ENCODE data around the gene MLH1. TPM values are rescaled to one million over a fixed set of nuclear protein-coding genes. Genes with fewer than 3 reads are reported as not detected.

MLH1 gene
- total RNA-seq, 1 donor from 2014 or later, result 26.3 TPM

GRCh38 chr3:37056826-37057225, 63.5 kb downstream of the MLH1 start:
- Histone ChIP-seq H3K36me3 (peaks cover 77% of the 10 kb centered on the region), H3K4me3 (no peak overlapping the region), H3K27ac (no peak overlapping the region), H3K27me3 (ENCODE audit: low read depth) (no peaks in the 10 kb centered on the region), H3K9me3 (no peaks in the 10 kb centered on the region), H3K4me1 (peaks cover 20% of the 10 kb centered on the region)
- no peak for TF ChIP-seq CTCF (IDR thresholded peaks at IDR 0.05)
- intact Hi-C loops (cut with DNase I), result no loop called here
- no peak for DNase-seq
- no peak for ATAC-seq

DNA sequence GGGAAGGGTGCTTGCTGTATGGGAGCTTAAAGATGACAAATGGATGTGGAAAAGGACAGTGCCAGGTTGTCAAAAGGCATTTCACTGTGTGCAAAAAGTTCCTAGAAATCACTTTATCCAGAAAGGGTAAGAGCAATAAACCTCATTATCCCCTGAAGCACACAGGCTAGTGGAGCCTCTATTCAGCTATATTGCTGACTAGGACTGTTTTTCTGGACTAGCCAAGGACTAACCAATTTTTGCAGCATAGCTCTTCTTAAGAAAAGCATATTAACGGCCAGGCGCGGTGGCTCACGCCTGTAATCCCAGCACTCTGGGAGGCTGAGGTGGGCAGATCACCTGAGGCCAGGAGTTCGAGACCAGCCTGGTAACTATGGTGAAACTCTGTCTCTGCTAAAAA, 64.8 kb downstream of the MLH1 start:
- no peaks in the 10 kb centered on the region for H3K27me3 ChIP-seq (ENCODE audit: low read depth)
- TF ChIP-seq CTCF (IDR thresholded peaks at IDR 0.05), result no peak
- no peak overlapping the region for H3K27ac ChIP-seq
- no peak for DNase-seq
- peaks cover 17% of the 10 kb centered on the region for H3K4me1 ChIP-seq
- ATAC-seq, result no peak
- peaks cover 73% of the 10 kb centered on the region for H3K36me3 ChIP-seq
- intact Hi-C loops (cut with DNase I), result no loop called here
- no peaks in the 10 kb centered on the region for H3K9me3 ChIP-seq
- H3K4me3 ChIP-seq, result no peak overlapping the region

- no peak overlapping the region for H3K4me3 ChIP-seq
- peaks cover 56% of the 10 kb centered on the region for H3K36me3 ChIP-seq
Observed at GRCh38 chr3:37064747-37065146, 71.4 kb downstream of the MLH1 start.

DNA sequence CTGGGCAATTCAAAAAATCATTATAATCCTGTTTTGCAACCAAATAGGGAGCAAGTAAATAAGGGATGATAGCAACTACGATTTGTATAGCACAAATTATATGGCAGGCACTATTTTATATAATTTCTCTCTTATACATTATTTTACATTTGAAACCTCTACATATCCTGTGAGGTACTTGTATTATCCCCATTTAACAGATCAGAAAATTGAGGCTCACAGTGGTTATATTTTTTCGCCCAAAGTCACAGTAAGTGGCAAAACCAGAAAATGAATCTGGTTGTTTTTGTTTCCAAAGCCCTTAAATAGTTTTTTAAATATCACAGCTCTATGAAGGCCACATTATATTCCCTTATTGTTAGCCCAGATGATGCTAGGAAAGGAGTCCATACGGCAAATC, 74.3 kb downstream of the MLH1 start:
- Histone ChIP-seq H3K4me1 (peaks cover 3% of the 10 kb centered on the region), H3K4me3 (no peak overlapping the region), H3K36me3 (peaks cover 59% of the 10 kb centered on the region), H3K27ac (no peak overlapping the region), H3K9me3 (no peaks in the 10 kb centered on the region), H3K27me3 (ENCODE audit: low read depth) (no peaks in the 10 kb centered on the region)
- no peak for TF ChIP-seq CTCF (IDR thresholded peaks at IDR 0.05)
- intact Hi-C loops (cut with DNase I), result no loop called here
- DNase-seq (no peak), ATAC-seq (no peak)

More at GRCh38 chr3:37064747-37065146, 71.4 kb downstream of the MLH1 start:
- Histone ChIP-seq H3K4me1 (no peaks in the 10 kb centered on the region), H3K9me3 (no peaks in the 10 kb centered on the region), H3K27ac (no peak overlapping the region), H3K27me3 (ENCODE audit: low read depth) (no peaks in the 10 kb centered on the region)
- DNase-seq (no peak), ATAC-seq (no peak)
- intact Hi-C loops (cut with DNase I), result no loop called here
- no peak for TF ChIP-seq CTCF (IDR thresholded peaks at IDR 0.05)

DNA sequence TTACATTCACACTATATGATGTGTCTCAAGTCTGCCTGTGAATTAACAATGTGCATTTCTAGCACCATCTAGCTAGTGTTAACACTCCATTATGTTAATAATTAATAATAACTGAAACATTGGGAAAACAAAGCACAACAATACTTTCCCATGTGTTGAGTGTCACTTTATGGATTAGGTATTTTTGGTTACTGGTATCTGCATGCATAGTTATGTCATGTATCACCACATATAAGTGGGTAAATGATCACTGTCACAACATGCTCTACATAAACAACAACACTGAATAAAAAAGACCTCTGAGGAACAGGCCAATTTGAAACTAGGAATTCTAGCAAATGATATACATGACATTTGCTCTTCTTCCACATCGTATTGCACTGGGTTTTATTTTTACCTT, 74.7 kb downstream of the MLH1 start:
- no peak for TF ChIP-seq CTCF (IDR thresholded peaks at IDR 0.05)
- ATAC-seq, result no peak
- intact Hi-C loops (cut with DNase I), result no loop called here
- Histone ChIP-seq H3K4me1 (peaks cover 7% of the 10 kb centered on the region), H3K9me3 (no peaks in the 10 kb centered on the region), H3K4me3 (no peak overlapping the region), H3K27me3 (ENCODE audit: low read depth) (no peaks in the 10 kb centered on the region), H3K36me3 (peaks cover 54% of the 10 kb centered on the region), H3K27ac (no peak overlapping the region)
- DNase-seq, result no peak

DNA sequence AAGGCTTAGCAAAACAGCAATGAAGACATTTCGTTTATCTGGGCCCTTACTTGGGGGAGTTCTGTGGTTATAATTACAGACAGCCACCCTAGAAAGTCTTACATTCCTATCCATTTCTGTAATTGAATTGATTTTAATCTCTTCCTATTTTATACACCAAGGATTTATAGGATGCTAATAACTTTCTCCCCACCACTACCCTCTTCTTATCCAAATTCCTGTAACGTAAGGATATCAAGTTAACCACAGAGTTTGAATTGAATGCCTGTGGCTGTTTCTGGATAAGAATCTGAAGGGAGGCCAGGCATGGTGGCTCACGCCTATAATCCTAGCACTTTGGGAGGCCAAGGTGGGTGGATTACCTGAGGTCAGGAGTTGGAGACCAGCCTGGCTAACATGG, 78.6 kb downstream of the MLH1 start:
- ATAC-seq (no peak), DNase-seq (no peak)
- H3K4me3 ChIP-seq, result no peak overlapping the region
- peaks cover 33% of the 10 kb centered on the region for H3K36me3 ChIP-seq
- TF ChIP-seq CTCF (IDR thresholded peaks at IDR 0.05), result no peak
- no peaks in the 10 kb centered on the region for H3K9me3 ChIP-seq
- H3K27ac ChIP-seq, result no peak overlapping the region
- H3K4me1 ChIP-seq, result peaks cover 7% of the 10 kb centered on the region
- H3K27me3 ChIP-seq (ENCODE audit: low read depth), result no peaks in the 10 kb centered on the region
- intact Hi-C loops (cut with DNase I), result no loop called here

Measured in lower lobe of right lung (tissue), 2 donors.